BE2C (cell line): ENCODE results near the gene TMCC1.

Source experiments
- DNase-seq: peaks from one replicate; pipeline ENCODE4 v3.0.0-alpha.2; 2020
- H3K27me3 ChIP-seq: fragments of 250-450 bp; sonication (Bioruptor Pico); 2 replicates; pipeline ENCODE4 v1.5.1; 2020; ENCODE audit warnings: mild to moderate bottlenecking
- H3K36me3 ChIP-seq: fragments of 250-450 bp; sonication (Bioruptor Pico); 2 replicates; pipeline ENCODE4 v1.5.1; 2020; ENCODE audit warnings: mild to moderate bottlenecking
- H3K4me1 ChIP-seq: fragments of 250-450 bp; sonication (Bioruptor Pico); 2 replicates; pipeline ENCODE4 v1.5.1; 2020
- H3K4me3 ChIP-seq: 2 replicates; pipeline ENCODE4 v1.5.1; 2011; ENCODE audit warnings: low read depth, low read length
- H3K9me3 ChIP-seq: fragments of 250-450 bp; sonication (Bioruptor Pico); 2 replicates; pipeline ENCODE4 v1.5.1; 2020
- CTCF ChIP-seq: IDR thresholded peaks from 2 replicates; pipeline ENCODE4 v1.5.1; 2012; ENCODE audit warnings: mild to moderate bottlenecking, low read depth, low read length

TMCC1 gene

GRCh38 chr3:129793319-129793718 lies 100.2 kb downstream of the TMCC1 start:
- Histone ChIP-seq H3K4me3 (no peak overlapping the region), H3K27me3 (no peaks in the 10 kb centered on the region), H3K9me3 (no peaks in the 10 kb centered on the region), H3K4me1 (peaks cover 9% of the 10 kb centered on the region), H3K36me3 (no peaks in the 10 kb centered on the region)
- DNase-seq: no peak
- no peak for TF ChIP-seq CTCF

GRCh38 chr3:129783470-129783869 lies 110.0 kb downstream of the TMCC1 start:
- H3K36me3 ChIP-seq: no peaks in the 10 kb centered on the region
- no peaks in the 10 kb centered on the region for H3K9me3 ChIP-seq
- H3K4me3 ChIP-seq: no peak overlapping the region
- H3K27me3 ChIP-seq: no peaks in the 10 kb centered on the region
- TF ChIP-seq CTCF: no peak
- no peaks in the 10 kb centered on the region for H3K4me1 ChIP-seq
- DNase-seq: no peak

GRCh38 chr3:129778871-129779270 lies 114.6 kb downstream of the TMCC1 start:
- Histone ChIP-seq H3K9me3 (no peaks in the 10 kb centered on the region), H3K4me3 (no peak overlapping the region), H3K27me3 (no peaks in the 10 kb centered on the region), H3K36me3 (no peaks in the 10 kb centered on the region), H3K4me1 (no peaks in the 10 kb centered on the region)
- no peak for DNase-seq
- no peak for TF ChIP-seq CTCF

- TF ChIP-seq CTCF: no peak
- H3K36me3 ChIP-seq: no peaks in the 10 kb centered on the region
- DNase-seq: no peak
- H3K4me3 ChIP-seq: no peak overlapping the region
- no peaks in the 10 kb centered on the region for H3K9me3 ChIP-seq
- no peaks in the 10 kb centered on the region for H3K4me1 ChIP-seq
- H3K27me3 ChIP-seq: no peaks in the 10 kb centered on the region
Observed at GRCh38 chr3:129777806-129778205, 115.7 kb downstream of the TMCC1 start.

- H3K4me3 ChIP-seq: no peak overlapping the region
- no peak for DNase-seq
- H3K27me3 ChIP-seq: no peaks in the 10 kb centered on the region
- no peaks in the 10 kb centered on the region for H3K4me1 ChIP-seq
- H3K36me3 ChIP-seq: no peaks in the 10 kb centered on the region
- no peak for TF ChIP-seq CTCF
- no peaks in the 10 kb centered on the region for H3K9me3 ChIP-seq
Observed at GRCh38 chr3:129775870-129776269, 117.6 kb downstream of the TMCC1 start.

- H3K9me3 ChIP-seq: no peaks in the 10 kb centered on the region
- no peak overlapping the region for H3K4me3 ChIP-seq
- no peaks in the 10 kb centered on the region for H3K36me3 ChIP-seq
- no peak for TF ChIP-seq CTCF
- H3K4me1 ChIP-seq: no peaks in the 10 kb centered on the region
- DNase-seq: no peak
- H3K27me3 ChIP-seq: no peaks in the 10 kb centered on the region
Observed at GRCh38 chr3:129773691-129774663, 119.5 kb downstream of the TMCC1 start.
